Adipocyte (in vitro differentiated cells): ENCODE measurements around the gene FAM120C.

ENCODE experiments used
- DNase-seq: peaks from one replicate; pipeline ENCODE4 v3.0.0-alpha.2; 2015; ENCODE audit warnings: low read depth
- H3K27me3 ChIP-seq: replicated peaks from 2 replicates; pipeline ENCODE4 v1.7.0; 2013; ENCODE audit warnings: mild to moderate bottlenecking, low read length, moderate library complexity; ENCODE audit not compliant: control insufficient read depth, insufficient read depth
- H3K36me3 ChIP-seq: 2 replicates; pipeline ENCODE4 v1.7.0; 2013; ENCODE audit warnings: low read length, mild to moderate bottlenecking, moderate library complexity; ENCODE audit not compliant: control insufficient read depth, insufficient read depth, severe bottlenecking
- H3K4me1 ChIP-seq: 2 replicates; pipeline ENCODE4 v1.7.0; 2013; ENCODE audit warnings: mild to moderate bottlenecking, low read length, moderate library complexity; ENCODE audit not compliant: control insufficient read depth, insufficient read depth
- H3K4me3 ChIP-seq: 2 replicates; pipeline ENCODE4 v1.7.0; 2013; ENCODE audit warnings: mild to moderate bottlenecking, low read length, moderate library complexity
- H3K9ac ChIP-seq: 2 replicates; pipeline ENCODE4 v1.7.0; 2013; ENCODE audit warnings: mild to moderate bottlenecking, low read length, moderate library complexity
- H3K9me3 ChIP-seq: 2 replicates; pipeline ENCODE4 v1.7.0; 2013; ENCODE audit warnings: mild to moderate bottlenecking, low read length, moderate library complexity; ENCODE audit not compliant: control insufficient read depth

FAM120C gene

GRCh38 chrX:54030329-54030728, 152.7 kb downstream of the FAM120C start:
- no peak for DNase-seq
- no peak overlapping the region for H3K9ac ChIP-seq
- H3K27me3 ChIP-seq = peaks cover 8% of the 10 kb centered on the region
- no peaks in the 10 kb centered on the region for H3K9me3 ChIP-seq
- no peak overlapping the region for H3K4me3 ChIP-seq
- H3K36me3 ChIP-seq = peaks cover 48% of the 10 kb centered on the region
- no peaks in the 10 kb centered on the region for H3K4me1 ChIP-seq

GRCh38 chrX:54029529-54030143, 153.4 kb downstream of the FAM120C start:
- Histone ChIP-seq H3K4me3 (no peak overlapping the region), H3K4me1 (no peaks in the 10 kb centered on the region), H3K9me3 (no peaks in the 10 kb centered on the region), H3K36me3 (peaks cover 47% of the 10 kb centered on the region), H3K9ac (no peak overlapping the region), H3K27me3 (peaks cover 8% of the 10 kb centered on the region)
- DNase-seq = no peak

- Histone ChIP-seq H3K27me3 (no peaks in the 10 kb centered on the region), H3K4me1 (no peaks in the 10 kb centered on the region), H3K4me3 (no peak overlapping the region), H3K36me3 (peaks cover 38% of the 10 kb centered on the region), H3K9ac (no peak overlapping the region), H3K9me3 (no peaks in the 10 kb centered on the region)
- DNase-seq = no peak
Measured at GRCh38 chrX:54024350-54024749, 158.7 kb downstream of the FAM120C start.
